ENCODE data around the gene GRIP1.

- no peak for TF ChIP-seq POLR2A (IDR thresholded peaks at IDR 0.05; ENCODE audit: low read depth, low read length)
- no peak for TF ChIP-seq TAF1 (IDR thresholded peaks at IDR 0.05; ENCODE audit: borderline replicate concordance, low read depth, low read length)
Observed at GRCh38 chr12:66726556-66726955, 47.7 kb upstream of the GRIP1 start.
